Osteoblast (primary cell): ENCODE results near the gene NDUFS1. TPM values are rescaled to one million over a fixed set of nuclear protein-coding genes. Genes with fewer than 3 reads are reported as not detected.

Experiments
- DNase-seq: peaks from one replicate; pipeline ENCODE4 v3.0.0; 2011; ENCODE audit warnings: low spot score, mixed read lengths; ENCODE audit not compliant: insufficient read length; ENCODE audit errors: missing footprints
- H2AFZ ChIP-seq: 2 replicates; pipeline ENCODE4 v1.6.0; 2011; ENCODE audit warnings: mild to moderate bottlenecking, low read length
- H3K27ac ChIP-seq: 2 replicates; pipeline ENCODE4 v1.5.1; 2011; ENCODE audit warnings: mild to moderate bottlenecking, low read depth, low read length, moderate library complexity
- H3K27me3 ChIP-seq: 2 replicates; pipeline ENCODE4 v1.6.0; 2012; ENCODE audit warnings: mild to moderate bottlenecking, control low read depth, inconsistent platforms, low read length, moderate library complexity; ENCODE audit not compliant: insufficient read depth
- H3K36me3 ChIP-seq: 2 replicates; pipeline ENCODE4 v1.5.1; 2011; ENCODE audit warnings: mild to moderate bottlenecking, low read length, control low read depth, moderate library complexity; ENCODE audit not compliant: insufficient read depth
- H3K4me1 ChIP-seq: 2 replicates; pipeline ENCODE4 v1.5.1; 2011; ENCODE audit warnings: mild to moderate bottlenecking, low read length, control low read depth, moderate library complexity; ENCODE audit not compliant: insufficient read depth
- H3K4me2 ChIP-seq: 2 replicates; pipeline ENCODE4 v1.6.0; 2011; ENCODE audit warnings: mild to moderate bottlenecking, low read length; ENCODE audit not compliant: insufficient read depth
- H3K4me3 ChIP-seq: fragments of 200-600 bp; sonication (generic); 3 replicates; pipeline ENCODE4 v1.5.1; 2012; ENCODE audit warnings: mild to moderate bottlenecking, low read length, inconsistent platforms; ENCODE audit not compliant: insufficient read depth
- H3K79me2 ChIP-seq: 2 replicates; pipeline ENCODE4 v1.6.0; 2012; ENCODE audit warnings: mild to moderate bottlenecking, low read length, control low read depth, inconsistent platforms; ENCODE audit not compliant: insufficient read depth
- H3K9me3 ChIP-seq: 2 replicates; pipeline ENCODE4 v1.5.1; 2011; ENCODE audit warnings: low read depth, low read length, control low read depth
- H4K20me1 ChIP-seq: 2 replicates; pipeline ENCODE4 v1.6.0; 2012; ENCODE audit warnings: mild to moderate bottlenecking, low read length, control low read depth; ENCODE audit not compliant: insufficient read depth
- CTCF ChIP-seq: IDR thresholded peaks from 2 replicates; pipeline ENCODE4 v1.5.1; 2011; ENCODE audit warnings: mild to moderate bottlenecking, low read depth, low read length, moderate library complexity; ENCODE audit errors: extremely low read depth
- total RNA-seq: library from RNA; depleted of rRNA; stranded (reverse); fragments of >200 nt; gene quantifications from 2 replicates; pipeline ENCODE4 v1.2.3, GENCODE V29; 2012

NDUFS1 gene
- total RNA-seq, 1 donor = 98.4 TPM

- H3K27me3 ChIP-seq = no peaks in the 10 kb centered on the region
These were observed 74.1 kb downstream of the NDUFS1 start for GRCh38 chr2:206084870-206085741.

GRCh38 chr2:206084439-206084869 is 74.8 kb downstream of the NDUFS1 start:
- Histone ChIP-seq H3K4me1 (peaks cover 10% of the 10 kb centered on the region), H3K27me3 (no peaks in the 10 kb centered on the region), H3K79me2 (peaks cover 66% of the 10 kb centered on the region), H3K27ac (peak overlapping the region; percentile 65), H3K4me2 (peak overlapping the region; percentile 92), H2AFZ (peak overlapping the region; percentile 65), H4K20me1 (peaks cover 13% of the 10 kb centered on the region), H3K36me3 (peaks cover 3% of the 10 kb centered on the region), H3K4me3 (peak overlapping the region; percentile 89), H3K9me3 (no peaks in the 10 kb centered on the region)
- no peak for TF ChIP-seq CTCF
- DNase-seq = peak; percentile 90

More at GRCh38 chr2:206084870-206085741, 74.1 kb downstream of the NDUFS1 start:
- H3K4me2 ChIP-seq = peak overlapping the region; percentile 92
- peak overlapping the region; percentile 94 for H3K27ac ChIP-seq
- no peak for TF ChIP-seq CTCF
- peaks cover 9% of the 10 kb centered on the region for H4K20me1 ChIP-seq
- H2AFZ ChIP-seq = peak overlapping the region; percentile 65
- peak overlapping the region; percentile 89 for H3K4me3 ChIP-seq
- DNase-seq = peak; percentile 85
- no peaks in the 10 kb centered on the region for H3K9me3 ChIP-seq
- H3K4me1 ChIP-seq = peaks cover 10% of the 10 kb centered on the region
- H3K79me2 ChIP-seq = peaks cover 63% of the 10 kb centered on the region
- peaks cover 3% of the 10 kb centered on the region for H3K36me3 ChIP-seq

- Histone ChIP-seq H2AFZ (peak overlapping the region; percentile 65), H3K27ac (peak overlapping the region; percentile 65)
These were observed 75.4 kb downstream of the NDUFS1 start for GRCh38 chr2:206083602-206084438.

More at GRCh38 chr2:206083602-206084438, 75.4 kb downstream of the NDUFS1 start:
- peaks cover 19% of the 10 kb centered on the region for H4K20me1 ChIP-seq
- no peaks in the 10 kb centered on the region for H3K9me3 ChIP-seq
- TF ChIP-seq CTCF = no peak
- H3K4me3 ChIP-seq = peak overlapping the region; percentile 89
- no peaks in the 10 kb centered on the region for H3K27me3 ChIP-seq
- H3K36me3 ChIP-seq = no peaks in the 10 kb centered on the region
- H3K4me2 ChIP-seq = peak overlapping the region; percentile 92
- H3K4me1 ChIP-seq = peaks cover 10% of the 10 kb centered on the region
- H3K79me2 ChIP-seq = peaks cover 67% of the 10 kb centered on the region
- DNase-seq = peak; percentile 73
